Upper lobe of right lung (tissue), 1 donor: ENCODE data around the gene FATE1. TPM values are rescaled to one million over a fixed set of nuclear protein-coding genes. Genes with fewer than 3 reads are reported as not detected.

Experiments used
- ATAC-seq: fragments of 200-7000 bp; cut with Tn5 transposase; one replicate; pipeline ENCODE4 v1.9.1; 2020; ENCODE audit warnings: mild to moderate bottlenecking, moderate library complexity
- DNase-seq: peaks from one replicate; pipeline ENCODE4 v3.0.0-alpha.2; 2020
- H3K27ac ChIP-seq: fragments of 200-600 bp; one replicate; pipeline ENCODE4 v1.8.0; 2022
- H3K27me3 ChIP-seq: fragments of 200-600 bp; one replicate; pipeline ENCODE4 v1.8.0; 2022; ENCODE audit warnings: mild to moderate bottlenecking
- H3K36me3 ChIP-seq: fragments of 200-600 bp; one replicate; pipeline ENCODE4 v1.8.0; 2022
- H3K4me1 ChIP-seq: fragments of 200-600 bp; one replicate; pipeline ENCODE4 v1.8.0; 2022
- H3K4me3 ChIP-seq: fragments of 200-600 bp; one replicate; pipeline ENCODE4 v1.8.0; 2022; ENCODE audit warnings: mild to moderate bottlenecking
- H3K9me3 ChIP-seq: fragments of 200-600 bp; one replicate; pipeline ENCODE4 v1.8.0; 2022
- CTCF ChIP-seq: fragments of 200-600 bp; IDR thresholded peaks from one replicate; pipeline ENCODE4 v1.8.0; 2022; ENCODE audit warnings: antibody characterized with exemption
- intact Hi-C: fragments of 100-400 bp; cut with DNase I; formaldehyde crosslinking; loops from one replicate; pipeline ENCODE4 v1.11.0; 2022
- total RNA-seq: library from RNA; stranded (reverse); fragmentation: NEBNext Ultra II Directional; extraction: Animal tissue kit (Norgen Biotek cat#: 25700); gene quantifications from one replicate; pipeline ENCODE4 v1.2.1, GENCODE V29; 2021
- donor health status: DM: no; HTN: yes; CAD: no; lungs with severe emphysema.

Gene FATE1
- total RNA-seq, 1 donor from 2014 or later: not detected

- Histone ChIP-seq H3K4me1 (no peaks in the 10 kb centered on the region), H3K27ac (no peak overlapping the region), H3K36me3 (no peaks in the 10 kb centered on the region), H3K9me3 (no peaks in the 10 kb centered on the region), H3K4me3 (no peak overlapping the region), H3K27me3 (no peaks in the 10 kb centered on the region)
- intact Hi-C loops: no loop called here
- ATAC-seq: peak; percentile 94
- peak; percentile 69 for DNase-seq
- TF ChIP-seq CTCF: peak; percentile 73
Measured at GRCh38 chrX:151753313-151754046, 37.6 kb downstream of the FATE1 start.

GRCh38 chrX:151754047-151754429 lies 38.2 kb downstream of the FATE1 start:
- TF ChIP-seq CTCF: no peak
- Histone ChIP-seq H3K27me3 (no peaks in the 10 kb centered on the region), H3K36me3 (no peaks in the 10 kb centered on the region), H3K9me3 (no peaks in the 10 kb centered on the region), H3K4me3 (no peak overlapping the region), H3K27ac (no peak overlapping the region), H3K4me1 (no peaks in the 10 kb centered on the region)
- no peak for DNase-seq
- intact Hi-C loops: no loop called here
- no peak for ATAC-seq

- ATAC-seq (no peak), DNase-seq (no peak)
- no peak for TF ChIP-seq CTCF
- H3K9me3 ChIP-seq: no peaks in the 10 kb centered on the region
- no peaks in the 10 kb centered on the region for H3K27me3 ChIP-seq
- no peaks in the 10 kb centered on the region for H3K4me1 ChIP-seq
- no peak overlapping the region for H3K4me3 ChIP-seq
- H3K27ac ChIP-seq: no peak overlapping the region
- H3K36me3 ChIP-seq: no peaks in the 10 kb centered on the region
- intact Hi-C loops: no loop called here
Measured at GRCh38 chrX:151754641-151755215, 38.9 kb downstream of the FATE1 start.

- intact Hi-C loops: no loop called here
- Histone ChIP-seq H3K36me3 (no peaks in the 10 kb centered on the region), H3K27me3 (no peaks in the 10 kb centered on the region), H3K27ac (no peak overlapping the region), H3K9me3 (no peaks in the 10 kb centered on the region), H3K4me3 (no peak overlapping the region), H3K4me1 (no peaks in the 10 kb centered on the region)
- no peak for TF ChIP-seq CTCF
- no peak for ATAC-seq
- no peak for DNase-seq
Measured at GRCh38 chrX:151759041-151759708, 43.3 kb downstream of the FATE1 start.

GRCh38 chrX:151762802-151763201 lies 47.0 kb downstream of the FATE1 start:
- TF ChIP-seq CTCF: no peak
- DNase-seq (no peak), ATAC-seq (no peak)
- H3K27ac ChIP-seq: no peak overlapping the region
- H3K9me3 ChIP-seq: no peaks in the 10 kb centered on the region
- H3K4me1 ChIP-seq: no peaks in the 10 kb centered on the region
- H3K4me3 ChIP-seq: no peak overlapping the region
- no peaks in the 10 kb centered on the region for H3K36me3 ChIP-seq
- H3K27me3 ChIP-seq: no peaks in the 10 kb centered on the region
- intact Hi-C loops: no loop called here
